GM18868 (cell line): Measurements from ENCODE around the gene SCN4A.

Source experiments
- ATAC-seq: cut with Tn5 transposase; IDR thresholded peaks from one replicate; pipeline ENCODE4 v1.9.1; 2021; ENCODE audit warnings: mild to moderate bottlenecking, moderate library complexity; ENCODE audit not compliant: unreplicated experiment

SCN4A gene

DNA sequence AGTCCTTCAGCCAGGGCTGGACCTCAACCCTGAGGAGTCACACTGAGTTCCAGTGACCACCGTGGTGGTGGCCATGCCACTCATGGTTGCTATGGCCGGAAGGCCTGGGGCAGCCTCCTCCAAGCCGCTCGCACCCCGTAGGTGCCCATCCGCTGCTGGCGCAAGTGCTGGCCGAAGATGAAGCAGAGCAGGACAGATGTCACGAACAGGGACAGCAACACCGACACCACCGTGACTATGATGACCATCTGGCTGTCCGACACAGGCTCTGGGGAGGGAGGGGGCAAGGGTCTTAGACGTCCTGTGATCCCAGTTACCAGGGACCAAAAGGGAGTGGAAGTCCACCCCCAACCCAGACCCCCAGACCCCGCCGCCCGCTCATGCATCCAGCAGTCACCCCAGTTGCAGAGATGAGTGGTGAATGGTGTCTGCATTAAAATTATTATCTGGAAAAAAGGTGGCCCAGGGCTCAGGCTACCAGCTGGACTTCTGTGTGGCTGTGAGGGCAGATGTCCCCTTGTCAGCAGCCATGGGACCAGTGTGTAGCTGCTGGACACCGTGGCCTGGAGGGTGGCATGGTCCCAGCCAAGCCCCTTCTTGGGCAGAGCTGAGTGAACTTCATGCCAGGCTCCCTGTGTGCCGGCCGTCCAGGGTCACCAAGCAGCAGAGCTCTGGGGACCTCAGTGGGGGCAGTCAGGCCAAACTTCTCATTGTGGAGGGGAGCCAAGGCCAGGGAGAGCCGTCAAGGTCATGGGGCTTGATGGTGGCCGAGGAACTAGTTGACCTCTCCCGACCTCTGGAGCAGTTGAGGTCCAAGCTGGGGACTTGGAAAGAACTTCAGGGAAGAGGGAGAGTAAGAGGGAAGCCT, 30.2 kb upstream of the SCN4A start:
- ATAC-seq: no peak

DNA sequence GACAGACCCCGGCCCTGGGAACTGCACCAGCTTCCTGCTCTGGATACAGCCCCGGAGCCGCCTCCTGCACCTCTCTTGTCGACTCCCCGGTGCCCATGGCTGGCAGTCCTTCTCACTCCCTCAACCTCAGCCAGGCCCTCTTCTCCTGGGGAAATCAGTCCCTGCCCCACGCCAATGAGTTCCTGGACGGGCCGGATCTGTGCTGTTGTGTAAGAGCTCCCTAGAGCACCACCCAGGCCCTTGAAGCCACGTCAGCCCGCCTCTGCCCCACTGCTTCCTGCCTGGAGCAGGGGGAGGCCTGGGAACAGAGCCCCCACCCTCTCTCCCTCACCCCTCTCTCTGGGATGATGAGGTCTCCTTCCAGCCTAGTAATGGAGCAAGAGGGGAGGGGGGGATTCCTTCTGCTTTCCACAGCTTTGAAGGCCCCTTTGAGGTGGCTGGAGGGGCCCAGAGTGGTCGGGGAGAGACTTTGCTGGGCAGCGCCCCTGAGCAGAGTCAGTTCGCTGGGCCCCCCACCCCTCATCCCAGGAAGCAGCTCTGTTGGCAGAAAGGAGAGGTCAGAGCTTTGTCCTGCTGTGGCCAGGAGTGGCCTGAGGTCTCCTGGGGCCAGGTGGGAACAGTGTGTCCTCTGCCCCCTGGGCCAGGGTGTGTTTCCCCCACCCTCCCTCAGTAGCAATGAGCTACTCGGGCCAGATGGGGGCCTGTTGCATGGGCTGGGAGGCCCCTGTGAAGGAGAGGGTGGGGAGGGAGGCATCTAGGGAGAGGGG, 29.2 kb upstream of the SCN4A start:
- no peak for ATAC-seq

DNA sequence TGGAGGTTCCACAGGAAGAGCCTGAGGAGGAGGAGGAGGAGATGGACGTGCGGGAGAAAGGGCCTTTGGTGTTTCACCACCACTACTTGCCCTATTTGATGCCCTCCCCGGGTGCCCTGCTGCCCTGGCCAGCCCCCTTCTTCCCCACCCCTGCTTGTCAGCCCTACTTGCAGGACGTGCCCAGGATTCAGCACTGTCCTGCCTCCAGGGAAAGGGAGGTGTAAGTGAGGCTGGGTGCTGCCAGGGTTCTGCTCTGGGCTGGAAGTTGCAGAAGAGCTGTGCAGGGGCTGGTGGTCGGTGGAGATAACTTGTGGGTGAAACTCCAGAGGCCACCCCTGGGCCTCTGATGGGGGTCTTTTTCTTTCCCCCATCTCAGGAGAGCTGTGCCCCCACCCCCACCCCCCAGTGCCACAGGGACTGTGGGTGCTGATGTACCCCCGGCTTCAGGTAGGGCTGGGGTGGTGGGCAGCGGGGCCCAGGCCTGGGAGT, 28.4 kb upstream of the SCN4A start:
- ATAC-seq: no peak

DNA sequence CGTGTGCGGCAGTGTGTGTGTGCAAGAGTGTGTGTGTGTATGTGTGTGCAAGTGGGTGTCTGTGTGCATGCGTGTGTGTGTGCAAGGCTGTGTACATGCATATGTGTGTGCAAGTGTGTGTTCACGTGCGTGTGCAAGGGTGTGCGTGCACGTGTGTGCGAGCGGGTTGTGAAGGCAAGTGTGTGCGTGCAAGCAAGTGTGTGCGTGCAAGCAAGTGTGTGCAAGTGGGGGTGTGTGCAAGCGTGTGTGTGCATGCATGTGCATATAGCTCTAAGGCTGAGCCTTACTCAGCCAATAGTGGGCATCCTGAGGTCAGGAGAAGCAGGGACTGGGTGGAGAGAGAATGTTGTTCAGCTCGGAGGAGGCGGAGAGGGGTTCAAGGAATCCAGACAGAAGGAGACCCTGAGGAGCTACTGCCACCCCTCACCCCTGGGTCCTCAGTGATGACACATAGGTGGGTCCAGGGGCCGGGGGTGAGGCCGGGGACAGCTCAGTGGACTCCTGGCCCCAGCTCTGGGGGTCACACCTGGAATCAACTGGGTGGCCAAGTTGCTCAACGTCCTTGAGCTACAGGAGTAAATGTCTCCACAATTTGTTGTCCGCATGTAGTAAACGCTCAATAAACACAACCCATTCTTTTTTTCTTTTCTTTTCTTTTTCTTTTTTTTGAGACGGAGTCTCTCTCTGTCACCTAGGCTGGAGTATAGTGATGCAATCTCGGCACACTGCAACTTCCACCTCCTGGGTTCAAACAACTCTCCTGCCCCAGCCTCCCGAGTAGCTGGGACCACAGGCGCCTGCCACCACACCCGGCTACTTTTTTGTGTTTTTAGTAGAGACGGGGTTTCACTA, 27.2 kb upstream of the SCN4A start:
- no peak for ATAC-seq

DNA sequence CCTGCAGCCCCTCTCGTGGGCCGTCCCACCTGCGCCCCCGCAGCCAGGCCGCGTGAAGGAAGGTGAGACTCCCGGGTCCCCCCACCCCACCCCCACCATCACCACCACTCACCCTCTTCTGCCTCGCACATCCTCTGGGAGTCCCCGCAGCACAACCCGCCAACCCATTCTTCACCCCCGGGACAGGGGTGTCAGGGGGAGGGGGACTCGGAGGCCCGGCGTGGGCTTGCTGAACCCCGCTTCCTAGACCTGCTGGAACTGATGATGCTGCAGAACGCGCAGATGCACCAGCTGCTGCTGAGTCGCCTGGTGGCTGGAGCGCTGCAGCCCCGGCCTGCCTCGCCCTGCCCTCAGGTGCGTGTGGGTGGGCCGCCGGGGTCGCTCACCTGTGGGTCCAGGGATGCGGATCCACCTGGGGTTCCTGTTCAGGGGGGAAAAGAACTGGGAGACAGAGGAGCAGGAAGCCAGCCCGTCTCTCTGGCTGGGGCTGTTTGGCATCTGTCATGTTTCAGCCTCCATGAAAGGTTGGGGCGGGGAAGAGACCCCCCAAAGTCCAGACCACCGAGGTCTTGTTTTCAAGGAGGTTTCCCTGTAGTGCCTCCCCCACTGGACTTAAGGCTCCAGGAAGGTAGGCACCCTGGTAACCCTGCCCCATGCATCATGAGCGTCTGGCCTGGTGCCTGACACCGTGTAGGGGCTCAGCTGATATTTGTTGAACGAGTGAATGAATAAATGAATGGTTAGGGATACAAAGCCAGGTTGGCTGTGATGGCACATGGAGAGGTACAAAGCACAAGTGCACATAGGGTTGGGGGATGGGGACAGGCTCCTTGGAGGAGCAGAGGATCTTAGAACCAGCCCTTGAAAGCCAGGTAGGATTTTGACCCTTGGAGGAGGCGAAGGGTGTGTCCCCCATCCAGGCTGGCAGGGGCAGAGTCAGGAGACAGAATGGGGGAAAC, 26.3 kb upstream of the SCN4A start:
- no peak for ATAC-seq

DNA sequence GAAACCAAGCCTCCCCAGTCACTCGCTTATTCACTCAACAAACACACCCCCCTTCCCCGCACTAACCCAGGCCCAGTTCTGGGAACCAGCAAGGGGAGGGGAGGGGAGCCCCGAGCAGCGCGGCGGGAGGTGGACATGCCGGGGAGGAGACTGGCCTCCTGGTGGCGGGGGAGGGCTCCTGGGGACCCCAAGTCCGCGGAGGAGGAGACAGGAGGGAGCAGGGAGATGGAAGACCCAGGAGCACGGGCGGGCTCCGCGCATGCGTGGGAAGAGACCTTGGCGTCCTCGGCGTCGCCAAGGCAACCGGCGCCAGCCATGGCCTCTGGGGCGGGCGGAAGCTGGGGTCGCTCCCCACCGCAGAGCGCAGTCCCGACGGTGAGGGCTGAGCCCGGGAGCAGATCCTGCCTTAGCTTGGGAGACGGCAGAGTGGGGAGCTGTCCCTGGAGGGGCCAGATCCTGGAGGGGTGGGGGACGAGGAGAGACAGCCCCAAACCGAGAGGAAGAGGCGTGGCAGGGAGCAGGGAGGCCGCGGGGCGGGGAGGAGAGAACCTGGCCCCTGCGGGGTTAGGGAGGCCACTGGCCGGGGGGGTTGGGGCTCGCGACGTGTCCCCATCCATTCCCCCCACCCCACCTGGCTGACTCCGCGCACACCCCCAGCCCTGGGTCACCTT, 25.5 kb upstream of the SCN4A start, which contains the start of gene PRR29:
PRR29 (plus strand) TSS at position 302 of the 671 bp plus-strand sequence; CDS start at position 316, 14 bp downstream.
- peak; percentile 56 for ATAC-seq

DNA sequence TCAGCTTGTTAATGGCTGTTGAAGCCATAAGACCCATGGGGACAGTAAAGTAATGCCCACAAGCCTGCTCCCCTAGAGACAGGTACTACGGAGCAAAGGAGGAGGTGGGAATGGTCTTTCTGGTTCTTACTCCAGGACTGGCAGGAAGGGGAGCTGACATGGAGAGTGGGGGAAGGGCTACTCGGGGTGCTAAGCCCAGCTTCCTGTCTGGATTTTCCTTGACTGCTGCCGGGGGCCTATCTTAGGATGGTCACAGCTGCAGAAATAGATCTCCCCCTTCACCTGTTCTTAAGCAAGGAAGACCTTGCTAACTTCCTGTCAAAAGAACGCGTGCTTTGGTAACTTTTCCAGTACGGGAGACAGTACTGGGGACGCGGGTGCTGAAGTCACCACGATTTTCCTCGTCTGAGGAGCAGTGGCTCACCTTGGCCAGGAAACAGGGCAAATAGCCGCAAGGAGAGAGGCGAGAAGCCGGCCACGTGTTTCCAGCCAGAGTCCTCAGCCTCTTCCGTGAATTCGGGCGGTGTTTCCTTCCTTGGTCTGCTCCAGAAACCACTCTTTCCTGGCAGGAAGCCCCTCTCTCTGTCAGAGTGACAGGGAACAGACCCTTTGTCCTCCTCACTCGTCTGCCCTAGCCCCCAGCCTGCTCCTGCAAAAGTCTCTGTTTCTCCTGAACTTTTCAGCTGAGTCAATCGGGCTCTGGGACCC, 24.8 kb upstream of the SCN4A start:
- no peak for ATAC-seq

DNA sequence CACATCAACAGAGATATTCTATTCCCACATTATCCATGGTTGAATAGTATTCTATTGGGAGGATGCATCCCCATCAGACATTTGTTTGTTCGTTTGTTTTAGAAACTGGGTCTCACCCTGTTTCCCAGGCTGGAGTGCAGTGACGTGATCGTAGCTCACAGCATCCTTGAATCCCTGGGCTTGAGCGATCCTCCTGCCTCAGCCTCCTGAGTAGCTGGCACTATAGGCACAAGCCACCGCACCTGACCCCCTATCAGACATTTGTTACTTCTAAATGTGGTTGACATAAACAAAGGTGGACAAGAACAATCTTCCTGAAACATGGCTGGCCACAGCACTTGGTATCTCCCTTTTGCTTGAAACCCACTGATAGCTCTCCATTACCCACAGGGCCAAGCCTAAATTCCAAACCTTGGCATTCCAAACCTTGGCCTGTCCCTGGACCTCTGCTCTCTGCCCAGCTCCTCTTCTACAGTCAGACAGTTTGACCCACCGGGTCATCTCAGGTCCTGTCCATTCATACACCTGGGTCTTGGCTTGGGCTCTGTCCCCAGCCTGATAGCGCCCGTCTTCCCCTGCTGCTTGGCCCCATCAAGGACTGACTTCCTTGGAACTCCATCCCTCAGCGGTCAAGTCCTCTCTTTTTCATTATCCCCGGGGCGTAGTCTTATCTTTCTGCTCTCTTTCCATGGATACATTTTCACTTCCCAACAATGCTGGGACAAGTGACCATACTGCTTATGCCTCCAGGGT, 23.9 kb upstream of the SCN4A start:
- ATAC-seq: no peak

DNA sequence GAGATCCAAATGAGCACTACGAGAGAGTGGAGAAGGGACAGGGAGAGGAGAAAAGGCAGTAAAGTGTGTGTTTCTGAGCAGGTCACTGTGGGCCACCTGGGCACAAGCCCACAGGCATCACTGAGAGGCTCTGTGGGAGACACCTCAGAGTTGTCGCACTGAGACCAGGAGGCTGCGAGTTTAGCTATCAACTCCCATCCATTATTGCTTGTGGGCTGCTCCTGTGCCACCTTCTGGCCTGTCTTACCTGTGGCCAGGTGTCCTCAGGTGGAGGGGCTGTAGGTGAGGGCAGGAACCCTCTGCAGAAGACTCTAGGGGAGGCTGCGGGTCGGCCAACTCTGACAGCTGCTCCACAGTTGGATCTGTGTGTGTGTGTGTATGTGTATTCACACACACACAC, 22.9 kb upstream of the SCN4A start:
- ATAC-seq: no peak

DNA sequence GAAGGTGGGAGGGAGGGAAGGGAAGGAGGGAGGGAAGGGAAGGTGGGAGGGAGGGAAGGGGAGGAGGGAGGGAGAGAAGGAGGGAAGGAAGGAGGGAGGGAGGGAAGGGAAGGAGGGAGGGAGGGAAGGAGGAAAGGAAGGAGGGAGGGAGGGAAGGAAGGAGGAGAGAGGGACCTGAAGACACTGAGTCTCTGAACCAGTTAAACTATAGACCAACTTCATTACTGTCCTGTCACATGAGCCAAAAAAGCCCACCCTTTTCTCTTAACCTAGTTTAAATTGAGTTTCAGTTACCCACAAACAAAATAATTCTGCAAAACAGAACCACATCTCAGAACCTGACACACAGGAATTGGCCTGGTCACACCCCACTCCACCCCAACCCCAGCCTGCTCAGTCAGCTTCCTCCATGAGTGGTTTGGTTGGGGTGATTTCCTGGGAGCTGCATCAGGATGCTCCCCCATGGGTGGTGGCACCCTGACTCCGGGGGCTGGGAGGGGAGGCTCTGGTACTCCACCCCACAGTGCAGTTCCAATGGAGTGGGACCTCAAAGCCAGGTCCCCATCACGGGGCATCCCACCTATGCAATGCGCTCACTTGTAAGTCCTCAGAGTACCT, 20.8 kb upstream of the SCN4A start:
- no peak for ATAC-seq

DNA sequence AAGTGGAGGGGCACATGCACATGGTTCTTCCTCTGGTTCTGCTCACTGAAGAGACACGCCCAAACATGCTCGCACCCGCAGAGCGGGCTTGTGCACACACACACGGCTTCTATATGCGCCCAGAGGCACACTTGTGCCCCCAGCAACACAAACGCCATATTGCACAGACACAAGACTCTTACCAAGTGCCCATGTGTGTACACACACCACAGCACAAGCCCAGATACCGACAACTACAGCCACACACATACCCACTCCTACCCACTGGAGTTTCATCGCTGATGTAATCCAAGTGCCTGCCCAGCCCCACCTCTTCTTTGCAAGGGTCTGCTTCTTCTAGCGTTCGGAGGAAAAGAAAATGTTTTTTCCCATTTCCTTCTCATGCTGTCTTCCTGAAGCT, 18.9 kb upstream of the SCN4A start:
- ATAC-seq: no peak

DNA sequence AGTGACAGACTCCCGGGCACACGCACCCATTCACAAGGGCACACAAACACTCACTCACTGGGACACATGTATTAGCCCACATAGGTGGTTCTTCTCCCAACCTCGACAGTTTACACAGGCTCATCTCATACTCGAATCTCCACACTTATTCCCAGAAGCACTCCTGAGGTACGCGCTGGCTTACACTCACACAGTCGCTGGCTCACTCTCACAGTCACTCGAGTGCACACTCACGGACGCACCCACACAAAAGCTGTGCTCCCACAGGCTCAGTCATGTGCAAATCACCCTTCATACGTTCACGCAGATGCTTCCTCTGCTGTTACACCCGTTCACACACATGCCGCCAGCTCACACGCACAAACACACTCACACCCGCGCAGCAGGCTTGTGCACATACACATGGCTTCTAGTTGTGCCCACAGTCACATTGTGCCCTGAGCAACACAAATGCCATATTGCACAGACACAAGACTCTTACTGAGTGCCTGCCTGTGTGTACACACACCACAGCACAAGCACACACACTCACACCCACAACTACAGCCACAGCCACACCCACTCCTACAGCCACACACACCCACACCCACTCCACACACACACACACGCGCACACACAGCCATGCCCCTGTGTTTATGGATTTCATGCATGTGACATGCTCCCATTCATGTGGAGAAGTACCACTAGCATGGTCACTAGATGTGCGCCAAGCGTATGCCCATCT, 17.1 kb upstream of the SCN4A start:
- ATAC-seq: no peak

DNA sequence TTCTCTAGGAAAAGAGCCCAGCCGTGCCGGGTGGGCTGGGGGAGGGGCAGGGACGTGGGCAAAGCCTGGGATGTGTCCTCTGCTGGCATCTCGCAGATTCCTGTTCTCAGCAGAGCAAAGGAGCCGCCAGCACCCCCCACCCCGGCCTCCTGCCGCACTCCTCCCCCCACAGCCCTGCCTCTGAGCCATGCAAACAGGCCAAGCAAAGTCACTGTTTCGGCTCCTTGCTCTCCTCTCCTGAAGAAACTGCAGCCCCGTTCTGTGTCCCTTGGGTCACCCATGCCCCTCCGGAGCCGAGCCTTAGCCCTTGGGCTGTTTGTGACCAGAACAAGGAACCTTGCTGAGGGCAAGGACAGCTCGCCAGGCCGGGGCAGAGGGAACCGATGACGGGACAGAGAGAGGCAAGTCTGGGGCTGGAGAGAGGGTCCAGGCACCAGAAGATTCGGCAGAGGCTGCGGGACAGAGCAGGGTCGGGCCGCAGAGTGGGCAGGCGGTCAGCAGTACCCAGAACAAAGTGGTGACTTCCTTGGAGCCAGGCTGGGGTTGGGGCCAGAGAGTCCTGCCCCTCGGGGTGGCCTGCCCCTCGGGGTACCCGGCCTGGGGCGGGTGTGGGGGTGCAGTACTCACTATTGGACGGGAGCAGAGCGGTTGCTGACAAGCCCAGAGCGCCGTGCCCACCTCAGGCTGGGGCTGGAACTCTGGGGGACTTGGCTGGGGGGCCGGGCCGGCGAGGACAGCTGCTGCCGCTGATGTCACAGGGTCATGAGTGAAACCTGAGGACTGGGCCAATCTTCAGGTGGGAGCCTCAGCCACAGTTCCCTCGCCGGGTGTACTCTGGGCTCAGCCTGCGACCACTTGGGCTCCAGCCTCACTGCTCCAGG, 16.3 kb upstream of the SCN4A start:
- ATAC-seq: no peak

DNA sequence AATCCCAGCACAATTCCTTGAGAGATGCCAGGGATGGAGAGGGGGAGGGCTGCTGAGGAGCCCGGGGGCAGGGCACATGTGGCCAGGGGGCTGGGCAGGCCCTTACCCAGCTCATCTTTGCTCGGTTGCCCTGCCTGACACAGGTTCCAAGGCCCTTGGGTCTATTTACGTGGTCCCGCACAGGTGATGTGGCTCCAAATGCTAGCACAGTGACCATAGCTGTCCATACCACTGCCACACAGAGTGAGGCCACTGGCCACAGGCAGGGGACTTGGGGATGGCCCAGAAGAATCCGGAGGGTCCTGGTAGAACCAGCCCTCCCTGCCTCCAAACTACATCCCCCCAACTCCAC, 15.4 kb upstream of the SCN4A start:
- no peak for ATAC-seq

DNA sequence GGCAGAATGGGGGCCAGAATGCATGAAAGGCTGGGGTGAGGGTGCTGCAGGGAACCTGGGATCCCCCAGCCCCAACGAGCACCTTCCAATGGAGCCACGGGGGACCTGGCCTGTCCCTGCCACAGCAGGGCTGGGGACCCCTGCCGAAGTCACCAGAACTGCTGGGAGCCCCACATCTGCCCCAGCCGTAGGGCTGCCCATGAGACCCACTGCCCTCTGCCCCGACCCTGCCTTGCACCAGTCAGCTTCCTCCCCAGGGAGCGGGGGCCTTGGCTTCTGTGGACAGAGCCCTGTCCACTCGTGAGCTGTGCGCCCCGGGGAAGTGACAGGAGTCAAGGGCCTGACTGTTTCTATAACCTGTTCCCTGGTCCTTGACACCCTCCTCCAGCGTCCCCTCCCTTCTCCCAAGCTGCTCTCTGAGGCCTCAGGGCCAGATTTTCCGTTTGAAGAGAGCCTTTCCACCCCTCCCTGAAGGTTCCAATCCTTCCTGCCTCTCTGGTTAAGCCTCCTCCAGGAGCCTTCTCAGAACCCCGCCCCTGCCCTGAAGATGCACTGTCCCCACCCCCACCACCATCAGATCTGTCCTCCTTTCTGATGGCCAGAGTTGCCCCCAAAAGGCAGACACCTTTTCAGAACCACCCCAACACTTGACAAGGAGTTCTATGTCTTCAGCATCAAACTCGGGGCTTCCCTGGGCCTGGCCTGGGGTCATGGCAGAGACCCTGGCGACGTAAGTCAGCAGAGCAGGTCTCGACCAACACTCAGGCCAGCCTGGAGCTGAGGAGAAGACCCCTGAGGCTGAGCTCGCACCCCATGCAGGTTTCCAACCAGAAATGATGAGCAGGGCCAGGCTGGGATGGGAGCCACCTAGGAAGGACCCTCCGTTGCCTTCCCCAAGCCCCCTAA, 14.8 kb upstream of the SCN4A start:
- no peak for ATAC-seq
